GM18511 (cell line): ENCODE data around the gene NECTIN3.
A peak's percentile ranks its signal among the peaks of the same experiment; 100 is the strongest.

Source experiments
- ATAC-seq: cut with Tn5 transposase; IDR thresholded peaks from one replicate; pipeline ENCODE4 v1.9.1; 2021; ENCODE audit warnings: mild to moderate bottlenecking, moderate library complexity; ENCODE audit not compliant: unreplicated experiment

NECTIN3 gene

DNA sequence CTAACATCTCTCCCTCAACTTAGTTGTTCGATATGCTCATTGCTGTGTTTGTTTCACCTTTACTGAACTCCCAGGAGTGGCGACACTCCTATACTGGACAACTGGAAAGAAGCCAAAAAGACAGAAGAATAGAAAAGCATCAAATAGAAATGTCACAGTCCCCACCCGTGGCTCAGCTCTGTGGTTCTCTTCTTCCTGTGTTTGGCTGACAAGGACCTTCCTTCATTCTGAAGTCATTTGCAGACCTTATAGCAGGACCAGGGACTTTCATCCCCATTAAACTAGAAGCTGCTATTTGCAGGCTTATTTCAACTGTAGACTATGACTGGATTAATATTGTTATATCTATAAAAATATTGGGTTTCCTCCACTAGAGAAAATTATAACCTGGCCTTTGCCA lies 125.9 kb downstream of the NECTIN3 start:
- ATAC-seq: no peak

DNA sequence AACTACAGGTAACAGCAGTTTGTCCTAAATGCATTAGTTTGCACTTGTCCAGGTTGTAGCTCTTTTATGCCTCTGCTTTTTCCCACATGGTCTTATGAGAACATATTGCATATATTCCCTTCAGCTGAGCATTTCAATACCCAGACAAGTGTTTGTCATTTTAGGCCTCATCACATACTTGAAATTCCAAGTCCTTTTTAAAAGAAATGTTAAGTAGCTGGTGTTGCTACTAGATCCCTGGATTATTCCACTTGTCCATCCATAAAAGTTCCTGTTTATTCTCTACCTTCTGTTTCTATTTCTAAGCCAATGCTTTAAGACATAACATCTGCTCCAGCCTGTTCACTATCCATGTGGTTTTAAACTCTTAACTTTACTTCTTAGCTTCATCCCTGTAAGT lies 128.4 kb downstream of the NECTIN3 start:
- ATAC-seq: no peak

DNA sequence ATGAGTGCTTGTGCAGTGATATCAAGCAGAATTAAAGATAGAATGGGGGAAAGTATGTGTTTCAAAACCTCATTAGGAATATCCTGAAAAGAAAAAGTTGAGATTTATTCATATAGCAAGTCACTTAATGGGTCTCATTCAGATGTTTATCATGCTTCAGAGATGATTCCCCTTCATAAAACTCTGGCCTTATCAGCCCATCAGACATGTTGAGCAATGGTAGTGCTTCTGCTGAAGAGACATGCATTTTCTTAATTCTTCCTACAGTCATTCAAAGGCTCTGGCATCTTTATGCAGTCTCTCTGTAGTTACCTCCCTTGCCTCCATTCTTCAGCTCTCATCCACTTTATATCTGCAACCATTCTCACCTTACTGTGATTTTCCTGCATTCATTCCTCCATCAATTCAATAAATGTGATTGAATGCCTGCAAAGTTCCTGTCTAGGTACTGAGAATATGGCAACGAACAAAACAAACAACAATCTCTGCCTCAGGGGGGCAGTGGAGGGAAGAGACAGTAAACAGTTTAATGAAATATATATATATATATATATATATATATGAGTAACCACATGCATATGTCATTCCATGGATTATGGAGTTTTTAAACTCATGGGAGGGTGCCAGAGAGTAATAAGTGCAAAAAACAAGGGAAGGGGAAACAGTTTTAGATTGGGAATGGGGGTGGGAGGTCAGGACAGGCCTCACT lies 138.5 kb downstream of the NECTIN3 start:
- ATAC-seq: no peak

DNA sequence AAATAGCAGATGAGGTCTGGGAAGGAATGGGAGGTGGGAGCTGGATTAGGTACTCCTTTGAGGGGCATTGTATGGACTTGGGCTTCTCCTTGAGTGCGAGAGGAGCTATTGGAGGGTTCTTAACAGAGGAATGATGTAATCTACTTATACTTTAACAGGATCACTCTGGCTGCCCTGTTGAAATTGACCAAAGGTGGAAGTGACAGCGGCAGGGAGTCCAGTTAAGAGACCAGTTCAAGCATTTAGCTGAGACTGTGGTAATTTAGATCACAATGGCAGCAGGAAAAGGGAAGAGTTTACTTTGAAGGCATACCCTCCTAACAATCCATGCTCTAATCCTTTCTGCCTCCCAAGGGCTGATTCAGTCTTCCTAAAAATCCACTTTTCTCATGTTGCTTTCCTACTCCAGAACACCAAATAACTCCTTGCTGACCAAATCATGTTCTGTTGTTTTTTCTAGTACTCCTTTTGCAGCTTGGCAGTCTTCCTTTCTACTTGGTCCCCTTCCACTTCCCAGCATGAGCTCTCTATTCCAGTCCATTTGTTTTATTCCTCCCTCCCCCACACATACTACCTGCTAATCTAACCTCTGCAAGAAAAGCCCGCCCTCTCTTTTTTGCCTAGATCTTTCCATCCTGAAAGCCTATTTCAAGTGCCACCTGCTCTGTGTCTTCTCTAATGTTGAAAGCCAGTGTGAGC lies 139.4 kb downstream of the NECTIN3 start:
- no peak for ATAC-seq

DNA sequence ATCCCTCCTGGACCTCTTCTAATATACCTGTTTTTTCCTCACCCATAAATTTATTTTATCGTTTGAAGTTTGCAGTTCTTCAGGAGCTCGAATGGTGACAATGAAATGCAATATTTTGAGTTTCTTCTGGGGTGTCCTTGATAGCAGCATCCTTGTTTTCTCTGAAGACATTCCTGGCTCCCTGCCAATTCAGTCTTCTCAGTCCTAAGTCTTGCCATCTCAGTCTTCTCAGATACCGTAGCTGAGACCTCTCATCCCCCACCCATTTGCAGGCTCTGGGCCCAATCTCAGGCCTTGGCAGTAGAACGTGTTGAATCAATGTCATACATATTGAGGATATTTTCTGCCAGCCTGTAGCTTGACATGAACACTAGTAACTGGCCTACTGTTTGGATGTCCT lies 140.9 kb downstream of the NECTIN3 start:
- ATAC-seq: no peak

DNA sequence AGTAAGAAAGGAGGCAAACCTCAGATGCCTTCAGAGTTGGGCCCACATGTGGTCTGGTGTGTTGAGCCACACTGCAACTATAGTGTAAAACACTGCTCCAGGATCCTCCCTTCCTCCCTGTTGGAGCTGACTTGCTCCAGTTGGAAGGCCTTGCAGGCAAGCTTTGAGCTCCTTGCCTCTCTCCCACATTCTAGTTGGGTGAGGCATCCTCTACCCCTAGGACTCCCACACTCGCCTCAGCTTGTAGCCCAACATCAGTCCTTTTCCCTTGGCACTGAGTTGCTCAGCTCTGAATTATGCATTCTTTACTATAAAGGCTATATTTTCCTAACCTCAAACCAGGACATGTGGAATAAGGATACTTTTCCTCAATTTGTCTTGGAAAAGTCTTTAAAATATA lies 143.9 kb downstream of the NECTIN3 start:
- no peak for ATAC-seq

DNA sequence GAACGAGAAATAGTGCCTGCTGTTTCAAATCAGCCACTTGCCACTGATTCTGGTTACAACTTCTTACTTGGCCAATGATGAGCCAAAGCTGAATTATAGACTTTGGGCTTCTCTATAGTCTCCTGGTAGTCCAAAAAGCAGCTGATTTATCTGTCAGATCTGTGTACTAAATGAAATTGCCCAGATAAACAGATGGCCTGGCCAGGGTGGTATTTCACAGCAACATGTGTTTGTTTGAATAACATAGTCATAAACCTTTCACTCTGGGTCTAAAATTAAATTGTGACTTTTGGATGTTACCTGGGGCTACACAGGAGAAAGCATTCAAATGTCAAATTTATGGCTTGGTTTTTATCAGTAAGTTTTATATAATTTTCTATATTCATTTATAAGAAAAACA lies 147.0 kb downstream of the NECTIN3 start:
- no peak for ATAC-seq

DNA sequence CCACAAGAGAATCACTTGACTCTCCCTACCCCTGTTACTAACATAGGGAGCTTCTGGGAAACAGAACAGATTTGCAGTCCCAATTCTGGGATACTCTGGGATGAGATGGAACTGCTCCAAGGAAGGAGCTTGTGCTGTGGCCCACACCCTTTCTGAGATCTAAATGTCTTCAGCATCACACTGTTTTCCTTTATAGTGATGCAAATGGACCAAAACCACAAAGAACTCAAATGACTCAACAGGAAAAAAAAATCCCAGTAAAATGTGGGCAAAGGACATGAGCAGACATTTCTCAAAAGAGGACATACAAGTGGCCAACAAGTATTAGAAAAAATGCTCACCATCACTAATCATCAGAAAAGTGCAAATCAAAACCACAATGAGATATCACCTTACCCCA lies 155.6 kb downstream of the NECTIN3 start:
- ATAC-seq: no peak

DNA sequence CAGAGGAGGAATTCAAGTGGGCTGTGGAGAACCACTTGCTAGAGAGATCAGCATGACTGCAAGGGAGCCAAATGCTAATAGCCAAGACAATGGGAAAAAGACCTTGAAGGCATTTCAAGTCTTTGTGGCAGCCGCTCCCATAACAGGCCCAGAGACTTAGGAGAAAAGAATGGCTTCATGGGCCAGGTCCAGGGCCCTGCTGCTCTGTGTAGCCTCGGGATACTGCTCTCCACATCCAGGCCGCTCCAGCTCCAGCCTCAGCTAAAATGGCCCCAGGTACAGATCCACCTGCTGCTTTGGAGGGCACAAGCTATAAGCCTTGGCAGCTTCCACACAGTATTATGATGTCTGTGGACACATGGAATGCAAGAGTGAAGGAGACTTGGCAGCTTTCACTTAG lies 157.7 kb downstream of the NECTIN3 start:
- no peak for ATAC-seq

DNA sequence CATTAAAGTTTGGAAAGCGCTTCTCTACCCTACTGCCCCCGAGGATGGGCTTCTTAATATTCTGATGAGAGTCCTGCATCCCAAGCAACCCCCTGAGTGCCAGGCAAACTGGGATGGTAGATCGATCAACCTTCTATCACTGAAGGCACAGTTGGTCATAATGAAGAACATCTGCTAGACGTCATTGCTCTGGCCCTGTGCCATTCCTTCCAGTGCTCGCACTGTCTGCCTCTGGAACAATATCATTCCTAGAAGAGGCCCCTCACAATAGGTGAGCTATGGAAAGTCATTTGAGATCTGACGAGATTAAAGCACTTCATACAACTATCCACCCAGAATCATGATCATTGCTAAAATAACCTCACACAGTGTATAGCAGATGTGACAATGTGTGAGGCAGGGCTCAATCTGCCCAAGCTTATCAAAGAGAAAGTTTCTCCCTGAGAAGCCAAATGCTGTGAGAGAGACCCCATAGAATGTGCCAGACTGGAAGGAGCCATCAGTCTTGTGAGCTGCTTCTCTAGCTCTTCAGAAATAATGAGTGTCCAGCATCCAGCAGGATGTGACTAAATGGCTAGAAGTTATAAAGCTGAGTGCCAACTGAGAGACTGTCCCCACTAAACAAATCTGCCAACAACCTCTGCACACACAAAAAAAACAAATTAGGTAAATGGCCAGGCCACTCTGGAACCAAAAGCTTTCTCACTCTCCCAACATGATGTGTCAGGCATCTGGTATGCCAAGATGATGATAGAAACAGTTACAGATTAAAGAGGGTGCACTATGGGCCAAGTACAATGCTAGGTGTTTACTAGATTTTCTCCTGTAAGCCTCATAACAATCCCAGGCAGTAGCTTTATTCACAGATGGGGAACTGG lies 165.5 kb downstream of the NECTIN3 start:
- ATAC-seq: no peak

DNA sequence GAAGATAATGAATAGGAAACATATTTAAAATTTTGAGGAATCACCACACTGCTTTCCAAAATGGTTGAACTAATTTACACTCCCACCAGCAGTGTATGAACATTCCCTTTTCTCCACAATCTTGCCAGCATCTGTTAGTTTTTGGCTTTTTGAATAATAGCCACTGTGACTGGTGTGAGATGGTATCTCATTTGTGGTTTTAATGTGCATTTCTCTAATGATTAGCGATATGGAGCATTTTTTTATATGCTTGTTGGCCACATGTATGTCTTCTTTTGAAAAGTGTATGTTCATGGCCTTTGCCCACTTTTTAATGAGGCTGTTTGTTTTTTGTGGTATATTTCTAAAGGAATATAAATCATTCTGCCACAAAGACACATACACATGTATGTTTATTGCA lies 166.3 kb downstream of the NECTIN3 start:
- no peak for ATAC-seq

DNA sequence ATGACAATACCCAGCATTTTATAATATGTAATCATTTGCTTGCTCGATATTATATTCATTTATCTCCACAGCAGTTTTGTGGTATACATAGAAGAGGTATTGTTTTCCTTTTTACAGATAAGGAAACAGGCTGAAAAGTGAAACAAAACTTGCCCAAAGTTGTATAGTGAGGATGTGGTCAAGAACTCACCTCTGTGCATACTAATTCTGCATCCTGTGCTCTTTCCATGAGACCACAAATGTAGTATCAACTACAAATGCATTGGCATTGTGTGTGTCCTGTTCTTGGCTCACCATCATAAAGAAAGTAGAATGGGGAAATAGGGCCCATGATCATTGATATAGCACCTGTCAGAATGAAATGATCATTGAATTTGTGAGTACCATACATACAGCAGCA lies 167.3 kb downstream of the NECTIN3 start:
- ATAC-seq: peak; percentile 98

DNA sequence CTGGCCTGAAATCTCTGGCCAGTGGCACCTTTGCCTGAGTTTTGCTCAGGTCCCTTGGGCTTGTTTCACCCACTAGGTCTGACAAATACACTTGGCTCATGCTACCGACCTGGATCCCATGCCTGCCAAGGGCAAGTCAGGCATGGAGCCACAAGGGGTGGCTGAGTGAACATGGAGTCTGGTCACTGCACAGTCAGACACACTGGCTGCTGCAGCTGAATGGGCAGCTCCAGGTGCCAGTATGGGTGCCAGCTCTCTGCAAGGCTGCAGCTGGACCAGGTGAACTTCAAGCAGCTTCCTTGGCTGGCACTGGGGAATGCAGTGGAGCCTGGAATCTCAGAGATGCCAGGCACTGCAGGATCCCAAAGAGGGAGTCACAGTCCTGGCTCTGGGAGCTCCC lies 170.3 kb downstream of the NECTIN3 start:
- no peak for ATAC-seq
